Ishikawa (cell line): ENCODE results near the gene SERPINA1.

Source experiments
- CEBPB ChIP-seq: IDR thresholded peaks from 2 replicates; pipeline ENCODE4 v1.6.1; 2012
- CREB1 ChIP-seq: IDR thresholded peaks from 2 replicates; pipeline ENCODE4 v1.6.1; 2012; ENCODE audit warnings: low read depth
- EGR1 ChIP-seq: IDR thresholded peaks from 2 replicates; pipeline ENCODE4 v1.6.1; 2012
- EP300 ChIP-seq: IDR thresholded peaks from 2 replicates; pipeline ENCODE4 v1.6.1; 2012; ENCODE audit warnings: borderline replicate concordance
- FOXM1 ChIP-seq: IDR thresholded peaks from 2 replicates; pipeline ENCODE4 v1.6.1; 2012; ENCODE audit warnings: low read depth, borderline replicate concordance
- NFIC ChIP-seq: IDR thresholded peaks from 2 replicates; pipeline ENCODE4 v1.6.1; 2012
- RAD21 ChIP-seq: IDR thresholded peaks from 2 replicates; pipeline ENCODE4 v1.6.1; 2012; ENCODE audit warnings: low read depth
- TAF1 ChIP-seq: IDR thresholded peaks from 2 replicates; pipeline ENCODE4 v1.6.1; 2012; ENCODE audit warnings: low read depth, mild to moderate bottlenecking
- TCF12 ChIP-seq: IDR thresholded peaks from 2 replicates; pipeline ENCODE4 v1.6.1; 2012; ENCODE audit warnings: low read depth
- TEAD4 ChIP-seq: IDR thresholded peaks from 2 replicates; pipeline ENCODE4 v1.6.1; 2012
- YY1 ChIP-seq: IDR thresholded peaks from 2 replicates; pipeline ENCODE4 v1.6.1; 2012; ENCODE audit warnings: low read depth
- ZBTB7A ChIP-seq: IDR thresholded peaks from 2 replicates; pipeline ENCODE4 v1.6.1; 2012; ENCODE audit warnings: low read depth
- TF ChIP-seq, protein P1 (sequence below): IDR thresholded peaks from 2 replicates; pipeline ENCODE4 v1.6.1; 2012; ENCODE audit warnings: low read depth, mild to moderate bottlenecking
- TF ChIP-seq, protein P2 (sequence below): IDR thresholded peaks from 2 replicates; pipeline ENCODE4 v1.6.1; 2012

The SERPINA1 gene

DNA sequence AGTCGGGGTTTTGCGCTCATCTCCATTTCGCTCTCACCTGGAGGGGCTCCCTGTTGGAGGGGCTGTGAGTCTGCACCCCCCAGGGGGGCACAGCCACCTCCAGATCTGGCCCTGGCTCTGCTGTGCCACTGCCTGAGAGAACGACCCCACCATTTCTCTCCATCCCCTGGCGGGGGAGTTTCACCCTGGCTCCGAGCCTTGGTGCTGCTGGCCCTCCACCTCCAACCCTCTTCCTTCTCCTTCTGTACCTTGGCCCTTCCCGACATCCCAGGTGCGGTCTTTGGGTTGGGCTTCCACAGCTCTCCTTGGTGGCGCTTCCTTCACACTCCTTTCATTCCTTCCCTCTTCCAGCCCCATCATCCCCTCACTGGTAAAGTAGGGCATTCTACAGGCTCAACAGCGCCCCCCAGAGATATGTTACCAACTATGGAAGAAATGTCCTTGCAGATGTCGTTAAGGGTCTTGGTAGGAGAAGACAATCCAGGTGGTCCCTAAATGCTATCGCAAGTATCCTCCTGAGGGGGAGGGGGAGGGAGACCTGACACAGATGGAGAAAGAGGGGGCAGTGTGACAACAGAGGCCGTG is 16.3 kb downstream of the SERPINA1 start:
- TF ChIP-seq RAD21 (peak; percentile 20; the same call in 1 of the 2 replicates), EP300 (no peak)
- TF ChIP-seq, protein P1, sequence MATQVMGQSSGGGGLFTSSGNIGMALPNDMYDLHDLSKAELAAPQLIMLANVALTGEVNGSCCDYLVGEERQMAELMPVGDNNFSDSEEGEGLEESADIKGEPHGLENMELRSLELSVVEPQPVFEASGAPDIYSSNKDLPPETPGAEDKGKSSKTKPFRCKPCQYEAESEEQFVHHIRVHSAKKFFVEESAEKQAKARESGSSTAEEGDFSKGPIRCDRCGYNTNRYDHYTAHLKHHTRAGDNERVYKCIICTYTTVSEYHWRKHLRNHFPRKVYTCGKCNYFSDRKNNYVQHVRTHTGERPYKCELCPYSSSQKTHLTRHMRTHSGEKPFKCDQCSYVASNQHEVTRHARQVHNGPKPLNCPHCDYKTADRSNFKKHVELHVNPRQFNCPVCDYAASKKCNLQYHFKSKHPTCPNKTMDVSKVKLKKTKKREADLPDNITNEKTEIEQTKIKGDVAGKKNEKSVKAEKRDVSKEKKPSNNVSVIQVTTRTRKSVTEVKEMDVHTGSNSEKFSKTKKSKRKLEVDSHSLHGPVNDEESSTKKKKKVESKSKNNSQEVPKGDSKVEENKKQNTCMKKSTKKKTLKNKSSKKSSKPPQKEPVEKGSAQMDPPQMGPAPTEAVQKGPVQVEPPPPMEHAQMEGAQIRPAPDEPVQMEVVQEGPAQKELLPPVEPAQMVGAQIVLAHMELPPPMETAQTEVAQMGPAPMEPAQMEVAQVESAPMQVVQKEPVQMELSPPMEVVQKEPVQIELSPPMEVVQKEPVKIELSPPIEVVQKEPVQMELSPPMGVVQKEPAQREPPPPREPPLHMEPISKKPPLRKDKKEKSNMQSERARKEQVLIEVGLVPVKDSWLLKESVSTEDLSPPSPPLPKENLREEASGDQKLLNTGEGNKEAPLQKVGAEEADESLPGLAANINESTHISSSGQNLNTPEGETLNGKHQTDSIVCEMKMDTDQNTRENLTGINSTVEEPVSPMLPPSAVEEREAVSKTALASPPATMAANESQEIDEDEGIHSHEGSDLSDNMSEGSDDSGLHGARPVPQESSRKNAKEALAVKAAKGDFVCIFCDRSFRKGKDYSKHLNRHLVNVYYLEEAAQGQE = no peak

DNA sequence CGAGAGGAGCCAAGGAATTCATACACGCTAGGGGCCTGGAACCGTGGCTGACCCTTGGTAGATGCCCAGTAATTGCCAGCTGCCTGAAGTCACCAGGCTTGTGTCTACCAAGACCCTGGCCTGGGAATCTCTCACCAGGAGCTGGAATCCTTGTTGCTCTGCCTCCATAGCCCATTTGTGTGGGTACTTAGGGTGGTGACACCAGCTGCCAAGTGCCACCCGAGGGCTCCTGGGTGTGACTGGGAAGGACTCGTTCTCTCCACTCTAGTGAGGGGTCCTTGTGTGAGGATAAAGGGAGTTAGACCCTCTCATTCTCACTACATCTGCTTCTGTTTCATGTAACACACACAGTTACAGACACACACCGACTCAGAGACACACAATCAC is 17.9 kb downstream of the SERPINA1 start:
- TF ChIP-seq EGR1 = no peak
- TF ChIP-seq EP300 = no peak
- TF ChIP-seq TCF12 = no peak
- TF ChIP-seq YY1 = no peak
- TF ChIP-seq, protein P2, sequence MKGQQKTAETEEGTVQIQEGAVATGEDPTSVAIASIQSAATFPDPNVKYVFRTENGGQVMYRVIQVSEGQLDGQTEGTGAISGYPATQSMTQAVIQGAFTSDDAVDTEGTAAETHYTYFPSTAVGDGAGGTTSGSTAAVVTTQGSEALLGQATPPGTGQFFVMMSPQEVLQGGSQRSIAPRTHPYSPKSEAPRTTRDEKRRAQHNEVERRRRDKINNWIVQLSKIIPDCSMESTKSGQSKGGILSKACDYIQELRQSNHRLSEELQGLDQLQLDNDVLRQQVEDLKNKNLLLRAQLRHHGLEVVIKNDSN = no peak
- no peak for TF ChIP-seq TEAD4
- no peak for TF ChIP-seq NFIC
- TF ChIP-seq CREB1 = no peak
- TF ChIP-seq TAF1 = no peak
- no peak for TF ChIP-seq FOXM1
- TF ChIP-seq, protein P1 = no peak
- no peak for TF ChIP-seq RAD21

DNA sequence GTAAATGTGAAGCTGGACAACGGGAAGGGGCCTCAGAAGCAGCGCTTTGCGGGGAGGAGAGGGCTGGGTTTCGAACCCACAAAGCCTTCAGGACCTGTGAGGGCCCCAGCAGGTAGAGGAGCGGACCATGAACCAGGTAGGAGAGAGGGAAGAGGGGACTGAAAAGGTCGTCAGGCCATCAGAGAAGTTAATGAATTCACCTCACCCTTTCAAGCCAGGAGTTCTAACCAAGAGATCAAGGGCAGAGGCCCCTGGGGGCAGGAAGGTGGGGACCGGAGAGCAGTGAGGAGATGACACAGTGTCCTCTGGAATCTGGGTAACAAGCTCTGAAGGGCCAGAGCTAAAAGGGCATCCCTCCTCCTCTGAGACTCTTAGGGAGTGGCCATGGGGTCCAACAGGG is 19.4 kb downstream of the SERPINA1 start:
- TF ChIP-seq, protein P1 = no peak
- no peak for TF ChIP-seq TAF1
- no peak for TF ChIP-seq RAD21

DNA sequence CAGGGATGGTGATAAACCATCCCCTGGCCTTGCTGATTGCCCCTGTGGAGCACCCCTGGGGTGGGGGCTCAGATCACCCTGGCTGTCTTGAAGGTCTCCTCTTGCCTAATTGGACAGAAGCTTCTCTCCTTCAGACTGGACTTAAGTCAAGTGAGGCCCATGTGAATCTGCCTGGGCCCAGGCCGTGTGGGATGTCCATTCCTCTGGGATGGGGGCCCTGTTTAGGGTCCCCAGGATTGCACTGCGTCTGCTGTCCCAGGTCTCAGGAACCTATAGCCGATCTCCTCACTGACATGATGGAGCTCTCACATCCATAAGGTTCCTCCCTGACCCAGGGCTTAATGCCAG is 20.2 kb downstream of the SERPINA1 start:
- TF ChIP-seq, protein P2 = no peak
- TF ChIP-seq TAF1 = no peak
- TF ChIP-seq TEAD4 = no peak
- TF ChIP-seq CEBPB = no peak
- no peak for TF ChIP-seq EP300
- no peak for TF ChIP-seq EGR1
- no peak for TF ChIP-seq ZBTB7A
- TF ChIP-seq, protein P1 = no peak
- TF ChIP-seq CREB1 = no peak
- TF ChIP-seq NFIC = no peak
